Stimulated activated CD4-positive, alpha-beta T cell treated with anti-CD3 and anti-CD28 coated beads, Interleukin-12 subunit alpha, Interleukin-12 subunit beta, amount 100 ng/mL, for 4 hours (primary cell): ENCODE results near the gene NTPCR.

Experiments used
- DNase-seq: peaks from one replicate; pipeline ENCODE4 v3.0.0-alpha.2; 2020

NTPCR gene

DNA sequence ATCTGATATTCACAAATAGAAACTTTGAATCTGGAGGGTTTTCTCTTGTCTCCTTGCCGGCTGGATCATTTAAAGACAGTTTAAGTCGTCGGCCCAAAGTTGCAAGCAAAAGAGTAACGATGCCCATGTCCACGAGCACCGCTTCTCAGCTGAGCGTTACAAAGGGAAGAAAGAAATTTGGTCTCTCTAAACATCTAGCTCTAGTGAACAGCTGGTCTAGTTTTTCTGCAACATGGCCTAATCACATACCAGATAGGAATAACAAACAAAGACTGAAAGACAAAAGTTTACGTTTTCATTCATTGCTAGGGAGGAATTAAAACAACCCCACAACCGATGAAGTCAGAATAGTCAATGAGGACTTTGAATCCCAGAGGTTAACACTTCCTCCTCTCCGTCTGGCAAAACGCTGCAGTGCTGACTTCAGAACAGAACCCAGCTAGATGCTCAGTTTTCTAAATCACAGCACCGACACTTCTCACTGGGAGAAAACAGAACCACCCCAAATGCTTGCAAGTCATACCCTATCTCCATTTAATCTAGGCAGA is 69.4 kb downstream of the NTPCR start:
- no peak for DNase-seq

DNA sequence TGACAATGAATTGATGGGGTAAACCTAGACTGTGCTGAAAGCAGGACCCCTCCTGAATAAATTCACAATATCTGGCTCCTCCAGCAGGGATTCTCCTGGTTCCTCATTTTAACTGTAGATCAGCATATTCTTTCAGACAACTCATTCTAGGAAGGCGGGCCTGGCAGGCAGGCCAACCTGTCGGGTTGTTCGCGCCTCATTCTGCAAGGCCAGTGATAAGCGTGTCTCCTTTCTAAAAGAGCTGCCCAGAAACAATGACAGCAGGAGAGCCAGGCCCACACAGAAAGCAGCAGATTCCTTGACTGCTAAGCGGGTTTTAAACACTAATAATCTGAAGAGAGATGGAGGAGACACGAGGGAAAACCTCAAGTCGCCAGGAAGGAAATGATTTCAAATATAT is 70.0 kb downstream of the NTPCR start:
- no peak for DNase-seq

DNA sequence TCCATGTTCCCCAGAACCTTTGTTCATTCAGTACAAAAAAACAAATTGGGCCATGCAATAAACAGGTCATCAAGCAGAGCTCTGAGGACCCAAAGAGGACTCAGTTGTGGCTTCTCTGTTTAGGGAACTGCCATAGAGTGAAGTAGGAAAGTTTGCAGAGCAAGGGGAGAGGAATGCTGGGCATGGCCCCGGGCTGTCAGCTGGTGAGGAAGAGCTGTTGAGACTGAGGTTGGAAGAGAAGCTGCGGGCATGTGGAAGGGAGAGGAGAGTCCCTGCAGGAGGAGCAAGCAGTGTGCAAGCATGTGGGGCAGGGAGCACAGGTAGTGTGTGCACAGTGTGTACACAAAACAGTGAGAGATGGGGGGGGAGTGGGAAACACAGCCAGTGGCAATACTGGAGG is 71.8 kb downstream of the NTPCR start:
- no peak for DNase-seq

DNA sequence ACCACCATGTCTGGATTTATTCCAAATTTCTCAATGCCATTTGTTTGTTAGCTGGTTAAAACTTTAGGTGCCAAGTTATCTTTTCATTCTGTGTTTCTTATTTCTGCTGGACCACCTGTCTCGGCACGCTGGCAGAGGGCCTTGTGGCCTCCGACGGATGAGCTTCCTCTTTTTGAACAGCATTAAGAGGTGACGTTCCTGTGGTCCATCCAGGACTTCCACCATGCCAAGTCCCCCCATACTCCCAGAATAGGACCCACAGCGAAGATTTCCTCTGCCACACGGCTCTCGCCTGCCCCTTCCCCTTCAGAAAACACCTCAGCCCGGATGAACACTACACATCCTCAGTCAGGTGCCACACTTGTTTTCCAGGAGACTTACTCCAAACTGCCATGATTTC is 73.8 kb downstream of the NTPCR start:
- no peak for DNase-seq

- DNase-seq, result no peak
Measured at GRCh38 chr1:233025157-233025556, 74.7 kb downstream of the NTPCR start.

- no peak for DNase-seq
Measured at GRCh38 chr1:233025567-233025966, 75.2 kb downstream of the NTPCR start.

GRCh38 chr1:233027046-233027445 is 76.6 kb downstream of the NTPCR start:
- DNase-seq, result no peak

DNA sequence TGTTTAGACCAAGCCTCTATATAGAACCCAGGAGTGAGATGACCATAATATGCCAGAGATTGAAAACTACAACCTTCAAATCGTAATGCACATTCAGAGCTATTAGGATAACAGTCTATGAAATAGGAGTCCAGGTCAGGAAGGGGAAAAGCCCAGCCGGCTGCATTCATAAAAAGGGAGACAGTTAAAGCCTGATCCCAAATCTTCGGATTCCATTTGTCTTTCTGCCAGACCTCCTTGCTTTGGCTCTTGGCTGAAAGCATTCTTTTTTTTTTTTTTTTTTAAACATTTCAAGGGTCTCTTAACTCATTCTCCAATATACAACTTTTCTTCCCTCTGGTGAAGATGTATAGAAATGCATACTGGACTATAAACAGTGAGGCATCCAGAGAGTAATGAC is 81.1 kb downstream of the NTPCR start:
- DNase-seq, result no peak

GRCh38 chr1:233032916-233033315 is 82.5 kb downstream of the NTPCR start:
- no peak for DNase-seq

- DNase-seq, result no peak
Measured at GRCh38 chr1:233033361-233033760, 83.0 kb downstream of the NTPCR start.
